GM12878 (cell line): ENCODE data around the gene GSTM4. TPM values are rescaled to one million over a fixed set of nuclear protein-coding genes. Genes with fewer than 3 reads are reported as not detected.

ENCODE experiments used
- ATF7 ChIP-seq: fragments of 450-650 bp; IDR thresholded peaks from 2 replicates; pipeline ENCODE4 v1.6.1; 2016; ENCODE audit warnings: low read depth, mild to moderate bottlenecking
- BHLHE40 ChIP-seq, 2 experiments: fragments of 450-650 bp in 1 of 2; IDR thresholded peaks; 2 replicates each; pipeline ENCODE4 v1.6.1; 2011 to 2017; ENCODE audit warnings: low read depth in 2 of 2, borderline replicate concordance in 1 of 2, improper control_type of control experiment in 1 of 2, low read length in 1 of 2, mild to moderate bottlenecking in 1 of 2
- CREB1 ChIP-seq: IDR thresholded peaks from 2 replicates; pipeline ENCODE4 v1.6.1; 2012; ENCODE audit warnings: low read depth, mild to moderate bottlenecking, inconsistent platforms
- CREM ChIP-seq: IDR thresholded peaks from 2 replicates; pipeline ENCODE4 v1.6.1; 2014; ENCODE audit warnings: antibody characterized with exemption, low read depth
- CTCF ChIP-seq, 3 experiments: IDR thresholded peaks in 2 of 3; conservative IDR thresholded peaks in 1 of 3; 2 replicates each; pipeline ENCODE4 v1.5.1; 2011; ENCODE audit warnings: low read depth in 3 of 3, low read length in 3 of 3, mild to moderate bottlenecking in 3 of 3, control low read depth in 2 of 3, moderate library complexity in 2 of 3, inconsistent platforms in 1 of 3, mixed read lengths in 1 of 3; ENCODE audit not compliant: control insufficient read depth in 2 of 3, insufficient read depth in 1 of 3; ENCODE audit errors: extremely low read depth in 1 of 3
- EED ChIP-seq: sonication (generic); IDR thresholded peaks from 2 replicates; pipeline ENCODE4 v1.6.1; 2016; ENCODE audit warnings: antibody characterized with exemption, low read depth
- MXI1 ChIP-seq: fragments of 150-350 bp; IDR thresholded peaks from 2 replicates; pipeline ENCODE4 v1.6.1; 2011; ENCODE audit warnings: low read depth, mild to moderate bottlenecking, inconsistent platforms, low read length, improper control_type of control experiment
- NKRF ChIP-seq: fragments of 450-650 bp; conservative IDR thresholded peaks from 2 replicates; pipeline ENCODE4 v1.6.1; 2017; ENCODE audit warnings: mild to moderate bottlenecking, moderate library complexity
- PML ChIP-seq: IDR thresholded peaks from 2 replicates; pipeline ENCODE4 v1.6.1; 2012; ENCODE audit warnings: low read length, inconsistent platforms
- POLR2AphosphoS2 ChIP-seq: IDR thresholded peaks from 2 replicates; pipeline ENCODE4 v1.6.1; 2011; ENCODE audit warnings: low read depth, mild to moderate bottlenecking, low read length, improper control_type of control experiment, moderate library complexity
- RELB ChIP-seq: fragments of 450-650 bp; IDR thresholded peaks from 2 replicates; pipeline ENCODE4 v1.6.1; 2017; ENCODE audit warnings: low read depth, mild to moderate bottlenecking, moderate library complexity
- SIN3A ChIP-seq: IDR thresholded peaks from 2 replicates; pipeline ENCODE4 v1.6.1; 2012; ENCODE audit warnings: low read depth, low read length, improper control_type of control experiment
- SMC3 ChIP-seq: IDR thresholded peaks from 2 replicates; pipeline ENCODE4 v1.6.1; 2011; ENCODE audit warnings: low read length, improper control_type of control experiment, borderline replicate concordance
- SRF ChIP-seq, 2 experiments: IDR thresholded peaks; 2 replicates each; pipeline ENCODE4 v1.6.1; 2011; ENCODE audit warnings: low read depth in 2 of 2, low read length in 2 of 2, mild to moderate bottlenecking in 1 of 2, moderate library complexity in 1 of 2
- STAT3 ChIP-seq: IDR thresholded peaks from 2 replicates; pipeline ENCODE4 v1.6.1; 2011; ENCODE audit warnings: low read depth, low read length, improper control_type of control experiment
- TBL1XR1 ChIP-seq: IDR thresholded peaks from 2 replicates; pipeline ENCODE4 v1.6.1; 2012; ENCODE audit warnings: low read depth, low read length, improper control_type of control experiment
- TCF12 ChIP-seq: IDR thresholded peaks from 2 replicates; pipeline ENCODE4 v1.6.1; 2011; ENCODE audit warnings: low read depth, mild to moderate bottlenecking, low read length
- ZNF217 ChIP-seq: fragments of 450-650 bp; IDR thresholded peaks from 2 replicates; pipeline ENCODE4 v1.6.1; 2017; ENCODE audit warnings: antibody characterized with exemption, mild to moderate bottlenecking
- ZNF274 ChIP-seq: IDR thresholded peaks from one replicate; pipeline ENCODE4 v1.8.0; 2011; ENCODE audit not compliant: insufficient read length, insufficient read depth
- ZZZ3 ChIP-seq: IDR thresholded peaks from 2 replicates; pipeline ENCODE4 v1.6.1; 2011; ENCODE audit warnings: low read depth; ENCODE audit not compliant: control insufficient read depth, insufficient read length
- polyA plus RNA-seq, 11 experiments: library from polyadenylated mRNA; depleted of rRNA in 4 of 11; unstranded in 6 of 11; stranded (reverse) in 5 of 11; fragments of >200 nt; fragmentation: Nextera tagmentation in 4 of 11; fragmentation: Illumina TruSeq in 1 of 11; extraction: Ambion mirVana in 4 of 11; extraction: Trizol in 1 of 11; gene quantifications; 1 replicate in 1 of 11; 2 replicates in 10 of 11; pipeline versions ENCODE4 v1.2.1 to v1.2.3, GENCODE V29; 2011 to 2016; ENCODE audit warnings: inconsistent platforms in 2 of 11, missing spikeins in 2 of 11, low read depth in 1 of 11
- total RNA-seq, 4 experiments: library from RNA; depleted of rRNA in 3 of 4; stranded (reverse); fragments of >200 nt in 3 of 4; fragmentation: Illumina TruSeq in 1 of 4; extraction: Trizol in 1 of 4; gene quantifications; 2 replicates each; pipeline versions ENCODE4 v1.2.1 to v1.2.3, GENCODE V29; 2013 to 2021
- TF ChIP-seq, protein P1 (sequence below): IDR thresholded peaks from 2 replicates; pipeline ENCODE4 v1.6.1; 2012; ENCODE audit warnings: low read depth, low read length, improper control_type of control experiment
- TF ChIP-seq, protein P2 (sequence below): IDR thresholded peaks from 2 replicates; pipeline ENCODE4 v1.6.1; 2011; ENCODE audit warnings: borderline replicate concordance, low read depth, mild to moderate bottlenecking, moderate library complexity, mixed read lengths, low read length; ENCODE audit not compliant: insufficient read depth; ENCODE audit errors: extremely low read length

Gene GSTM4
- total and polyA plus RNA-seq, 10 of the 15 experiments (the other 5 are each of a cell fraction or from before 2014, with no cell fraction given) = 14.3 to 37.2 (median 23.0) TPM

- TF ChIP-seq NKRF (peak; percentile 54; the same call in 1 of the 2 replicates), ZNF274 (no peak), PML (no peak), CREM (peak; percentile 48; the same call in 1 of the 2 replicates), CTCF (IDR thresholded peaks at IDR 0.05 in 2 of 3, conservative IDR thresholded peaks at IDR 0.05 in 1 of 3; ENCODE audit: control insufficient read depth in 2 of 3, extremely low read depth in 1 of 3, insufficient read depth in 1 of 3, low read depth in 3 of 3, low read length in 3 of 3) (no peak), SRF (IDR thresholded peaks at IDR 0.05; ENCODE audit: low read depth in 2 of 2, low read length in 2 of 2) (no peak), SMC3 (peak; percentile 3; the same call in 1 of the 2 replicates), ATF7 (0 out of 2 replicates have a peak, but pooled peaks have one; percentile 12), TCF12 (no peak), POLR2AphosphoS2 (no peak), ZNF217 (no peak), BHLHE40 (IDR thresholded peaks at IDR 0.05; ENCODE audit: borderline replicate concordance in 1 of 2, low read depth in 2 of 2, low read length in 1 of 2) (peak; percentile 69 to 86; a peak in 3 of 4 replicates), SIN3A (no peak), ZZZ3 (no peak), TBL1XR1 (no peak), RELB (peak; percentile 27; the same call in 1 of the 2 replicates), STAT3 (no peak), EED (no peak), MXI1 (no peak), CREB1 (peak; percentile 37; the same call in 1 of the 2 replicates)
- TF ChIP-seq, protein P1, sequence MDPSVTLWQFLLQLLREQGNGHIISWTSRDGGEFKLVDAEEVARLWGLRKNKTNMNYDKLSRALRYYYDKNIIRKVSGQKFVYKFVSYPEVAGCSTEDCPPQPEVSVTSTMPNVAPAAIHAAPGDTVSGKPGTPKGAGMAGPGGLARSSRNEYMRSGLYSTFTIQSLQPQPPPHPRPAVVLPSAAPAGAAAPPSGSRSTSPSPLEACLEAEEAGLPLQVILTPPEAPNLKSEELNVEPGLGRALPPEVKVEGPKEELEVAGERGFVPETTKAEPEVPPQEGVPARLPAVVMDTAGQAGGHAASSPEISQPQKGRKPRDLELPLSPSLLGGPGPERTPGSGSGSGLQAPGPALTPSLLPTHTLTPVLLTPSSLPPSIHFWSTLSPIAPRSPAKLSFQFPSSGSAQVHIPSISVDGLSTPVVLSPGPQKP = no peak
- TF ChIP-seq, protein P2, sequence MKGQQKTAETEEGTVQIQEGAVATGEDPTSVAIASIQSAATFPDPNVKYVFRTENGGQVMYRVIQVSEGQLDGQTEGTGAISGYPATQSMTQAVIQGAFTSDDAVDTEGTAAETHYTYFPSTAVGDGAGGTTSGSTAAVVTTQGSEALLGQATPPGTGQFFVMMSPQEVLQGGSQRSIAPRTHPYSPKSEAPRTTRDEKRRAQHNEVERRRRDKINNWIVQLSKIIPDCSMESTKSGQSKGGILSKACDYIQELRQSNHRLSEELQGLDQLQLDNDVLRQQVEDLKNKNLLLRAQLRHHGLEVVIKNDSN = no peak
Measured at GRCh38 chr1:109655615-109656519, at the start of gene GSTM4 (continued).
